ENCODE measurements around the gene NQO1. TPM values are rescaled to one million over a fixed set of nuclear protein-coding genes. Genes with fewer than 3 reads are reported as not detected.
A peak's percentile ranks its signal among the peaks of the same experiment; 100 is the strongest.

Gene NQO1
- total and polyA plus RNA-seq, 2 of the 13 experiments (the other 11 are each of a cell fraction or from before 2014, with no cell fraction given): 464 to 1,060 TPM

GRCh38 chr16:69754469-69755310, 28.3 kb upstream of the NQO1 start, which contains the start of gene NOB1 (continued):
- TF ChIP-seq ZBTB4 (CRISPR knock-in tag; IDR thresholded peaks at IDR 0.05; ENCODE audit: borderline replicate concordance) (peak; percentile 99; the same call in 1 of the 2 replicates), KLF6 (CRISPR knock-in tag; IDR thresholded peaks at IDR 0.05) (peak; percentile 85; the same call in 1 of the 2 replicates), ZSCAN12 (CRISPR knock-in tag; IDR thresholded peaks at IDR 0.05) (no peak), SAFB2 (CRISPR knock-in tag; IDR thresholded peaks at IDR 0.05; ENCODE audit: borderline replicate concordance, low read depth) (peak; percentile 78; the same call in 1 of the 2 replicates), CHD4 (IDR thresholded peaks at IDR 0.05; ENCODE audit: borderline replicate concordance, low read length) (no peak; the same call in 1 of the 2 replicates), ZNF558 (CRISPR knock-in tag; IDR thresholded peaks at IDR 0.05; ENCODE audit: borderline replicate concordance) (peak; percentile 96), ZNF333 (CRISPR knock-in tag; IDR thresholded peaks at IDR 0.05; ENCODE audit: borderline replicate concordance) (peak; percentile 96; the same call in 1 of the 2 replicates), ZMYM3 (CRISPR knock-in tag; IDR thresholded peaks at IDR 0.05) (peak; percentile 78; the same call in 1 of the 2 replicates), MTF2 (CRISPR knock-in tag; IDR thresholded peaks at IDR 0.05; ENCODE audit: borderline replicate concordance) (no peak), E2F1 (CRISPR knock-in tag; IDR thresholded peaks at IDR 0.05) (peak; percentile 46), ZNF564 (CRISPR knock-in tag; IDR thresholded peaks at IDR 0.05) (no peak), MAFG (CRISPR knock-in tag; IDR thresholded peaks at IDR 0.05) (no peak), ZNF276 (CRISPR knock-in tag; IDR thresholded peaks at IDR 0.05; ENCODE audit: low read depth) (peak; percentile 96; the same call in 1 of the 2 replicates), RBFOX2 (IDR thresholded peaks at IDR 0.05; ENCODE audit: low read depth, low read length) (peak; percentile 99), HINFP (CRISPR knock-in tag; IDR thresholded peaks at IDR 0.05; ENCODE audit: low read depth) (peak; percentile 65; the same call in 1 of the 2 replicates), ZNF607 (CRISPR knock-in tag; IDR thresholded peaks at IDR 0.05; ENCODE audit: borderline replicate concordance) (peak; percentile 87; the same call in 1 of the 2 replicates)

Data from HepG2 (cell line).